Measurements from ENCODE around the gene SLC2A6.

- TF ChIP-seq CTCF (IDR thresholded peaks at IDR 0.05) (no peak), POLR2A (IDR thresholded peaks at IDR 0.05) (no peak)
Observed at GRCh38 chr9:133493845-133494540, 15.1 kb upstream of the SLC2A6 start.
